A673 (cell line): ENCODE data around the gene SLC36A3.

Experiments used
- EZH2 ChIP-seq: fragments of 200-600 bp; sonication (generic); IDR thresholded peaks from 2 replicates; pipeline ENCODE4 v1.6.1; 2017; ENCODE audit warnings: borderline replicate concordance, low read depth, mild to moderate bottlenecking, mixed read lengths, antibody characterized with exemption, low read length; ENCODE audit not compliant: poor library complexity, severe bottlenecking
- TF ChIP-seq, protein P1 (sequence below): fragments of 300-800, 200-600 bp; sonication (generic); conservative IDR thresholded peaks from 2 replicates; pipeline ENCODE4 v1.5.1; 2017; ENCODE audit warnings: low read depth, mild to moderate bottlenecking, antibody characterized with exemption, low read length, moderate library complexity, mixed read lengths

DNA sequence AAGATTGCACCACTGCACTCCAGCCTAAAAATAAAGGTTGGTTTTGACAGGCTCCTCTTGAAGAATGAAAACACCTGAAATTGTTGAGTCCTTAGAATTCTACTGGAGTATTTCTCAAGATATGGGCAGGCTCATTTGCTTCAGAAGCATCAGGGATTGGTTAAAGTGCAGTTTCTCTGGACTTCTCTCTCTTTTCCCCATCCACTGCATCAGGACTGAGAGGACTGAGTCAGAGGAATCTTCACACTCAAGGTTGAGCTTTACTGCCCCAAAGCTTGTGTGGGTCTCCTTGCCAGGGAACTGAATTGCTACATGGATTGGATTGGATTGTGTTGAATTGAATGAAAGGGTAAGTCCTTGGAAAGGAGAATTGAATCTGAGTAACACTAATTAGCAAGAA is 72.2 kb downstream of the SLC36A3 start:
- TF ChIP-seq, protein P1, sequence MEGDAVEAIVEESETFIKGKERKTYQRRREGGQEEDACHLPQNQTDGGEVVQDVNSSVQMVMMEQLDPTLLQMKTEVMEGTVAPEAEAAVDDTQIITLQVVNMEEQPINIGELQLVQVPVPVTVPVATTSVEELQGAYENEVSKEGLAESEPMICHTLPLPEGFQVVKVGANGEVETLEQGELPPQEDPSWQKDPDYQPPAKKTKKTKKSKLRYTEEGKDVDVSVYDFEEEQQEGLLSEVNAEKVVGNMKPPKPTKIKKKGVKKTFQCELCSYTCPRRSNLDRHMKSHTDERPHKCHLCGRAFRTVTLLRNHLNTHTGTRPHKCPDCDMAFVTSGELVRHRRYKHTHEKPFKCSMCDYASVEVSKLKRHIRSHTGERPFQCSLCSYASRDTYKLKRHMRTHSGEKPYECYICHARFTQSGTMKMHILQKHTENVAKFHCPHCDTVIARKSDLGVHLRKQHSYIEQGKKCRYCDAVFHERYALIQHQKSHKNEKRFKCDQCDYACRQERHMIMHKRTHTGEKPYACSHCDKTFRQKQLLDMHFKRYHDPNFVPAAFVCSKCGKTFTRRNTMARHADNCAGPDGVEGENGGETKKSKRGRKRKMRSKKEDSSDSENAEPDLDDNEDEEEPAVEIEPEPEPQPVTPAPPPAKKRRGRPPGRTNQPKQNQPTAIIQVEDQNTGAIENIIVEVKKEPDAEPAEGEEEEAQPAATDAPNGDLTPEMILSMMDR = no peak
- no peak for TF ChIP-seq EZH2
